HepG2 (cell line): ENCODE data around the gene LBX2. TPM values are rescaled to one million over a fixed set of nuclear protein-coding genes. Genes with fewer than 3 reads are reported as not detected.

Experiments used
- ATAC-seq: fragments of 200-7000 bp; cut with Tn5 transposase; 3 replicates; pipeline ENCODE4 v1.9.1; 2020; ENCODE audit warnings: mild to moderate bottlenecking, moderate library complexity
- BruUV-seq: library from RNA; stranded (reverse); fragments of 400-500 nt; replicated peaks from 2 replicates; lab custom pipeline; 2021; lab: Mats Ljungman, UMichigan
- CTCF ChIA-PET: fragments of 300-600 bp; formaldehyde crosslinking; extraction: SDS; loops from one replicate; lab custom pipeline; 2021; ENCODE audit warnings: low total read pairs, inconsistent platforms, low intra/inter-chr PET ratio; lab: Yijun Ruan, JAX
- POLR2A ChIA-PET: fragments of 350-600 bp; sonication (Branson Sonifier 250); formaldehyde crosslinking; loops from one replicate; lab custom pipeline; 2020; ENCODE audit warnings: antibody characterized with exemption, inconsistent platforms; lab: Yijun Ruan, JAX
- DNase-seq: peaks from one replicate; pipeline ENCODE4 v3.0.0-alpha.2; 2015; ENCODE audit warnings: low spot score
- FAIRE-seq: peaks from 3 replicates; lab custom pipeline; 2011; peaks lifted over from hg19 to GRCh38; lab: Jason Lieb, UNC
- H2AFZ ChIP-seq: one replicate; pipeline ENCODE4 v1.6.1; 2011; ENCODE audit warnings: low read length, inconsistent platforms
- H3K27ac ChIP-seq: fragments of 300-600 bp; 3 replicates; pipeline ENCODE4 v1.8.0; 2011; ENCODE audit warnings: mixed run types, mild to moderate bottlenecking, mixed read lengths, low read length, inconsistent platforms; ENCODE audit not compliant: insufficient read depth; ENCODE audit errors: extremely low read length
- H3K27me3 ChIP-seq, 2 experiments: fragments of 200-600 bp in 1 of 2; 2 replicates in 1 of 2; 3 replicates in 1 of 2; pipeline versions ENCODE4 v1.6.0 to v1.8.0; 2011; ENCODE audit warnings: low read length in 2 of 2, mild to moderate bottlenecking in 2 of 2, moderate library complexity in 2 of 2, inconsistent platforms in 1 of 2; ENCODE audit not compliant: insufficient read depth in 2 of 2, control insufficient read depth in 1 of 2
- H3K36me3 ChIP-seq, 2 experiments: fragments of 200-600 bp in 1 of 2; replicated peaks in 1 of 2; 2 replicates in 1 of 2; 3 replicates in 1 of 2; pipeline versions ENCODE4 v1.5.1 to v1.8.0; 2011; ENCODE audit warnings: low read length in 2 of 2, inconsistent platforms in 1 of 2; ENCODE audit not compliant: insufficient read depth in 2 of 2, control insufficient read depth in 1 of 2
- H3K4me1 ChIP-seq: 2 replicates; pipeline ENCODE4 v1.5.1; 2012; ENCODE audit warnings: low read length, inconsistent platforms; ENCODE audit not compliant: insufficient read depth
- H3K4me2 ChIP-seq: 2 replicates; pipeline ENCODE4 v1.6.0; 2011; ENCODE audit warnings: low read depth, low read length, inconsistent platforms
- H3K4me3 ChIP-seq, 3 experiments: fragments of 200-600 bp in 1 of 3; sonication (generic), shearing (Covaris generic) in 1 of 3; replicated peaks in 1 of 3; 2 replicates each; pipeline ENCODE4 v1.5.1; 2011 to 2016; ENCODE audit warnings: low read length in 3 of 3, inconsistent platforms in 2 of 3, low read depth in 2 of 3, mild to moderate bottlenecking in 2 of 3, control low read depth in 1 of 3, mixed read lengths in 1 of 3; ENCODE audit not compliant: insufficient read depth in 1 of 3
- H3K79me2 ChIP-seq: one replicate; pipeline ENCODE4 v1.6.1; 2011; ENCODE audit warnings: low read length, inconsistent platforms; ENCODE audit not compliant: insufficient read depth
- H3K9ac ChIP-seq: 2 replicates; pipeline ENCODE4 v1.6.0; 2011; ENCODE audit warnings: mild to moderate bottlenecking, low read depth, low read length, inconsistent platforms; ENCODE audit not compliant: insufficient read depth
- H3K9me3 ChIP-seq: 2 replicates; pipeline ENCODE4 v1.5.1; 2012; ENCODE audit warnings: mild to moderate bottlenecking, low read length
- H4K20me1 ChIP-seq: 2 replicates; pipeline ENCODE4 v1.6.0; 2011; ENCODE audit warnings: inconsistent platforms, mild to moderate bottlenecking, low read length, moderate library complexity; ENCODE audit not compliant: insufficient read depth
- DNMT1 ChIP-seq: sonication (generic); formaldehyde crosslinking; IDR thresholded peaks from 2 replicates; pipeline ENCODE4 v1.5.1; 2020; ENCODE audit warnings: mild to moderate bottlenecking, missing genetic modification reagents
- EP300 ChIP-seq, 3 experiments: sonication (generic) in 1 of 3; formaldehyde crosslinking in 1 of 3; IDR thresholded peaks; 2 replicates each; pipeline versions ENCODE4 v1.5.1 to v1.6.1; 2011 to 2020; ENCODE audit warnings: low read depth in 2 of 3, low read length in 2 of 3, borderline replicate concordance in 1 of 3, improper control_type of control experiment in 1 of 3, mild to moderate bottlenecking in 1 of 3, missing genetic modification reagents in 1 of 3, moderate library complexity in 1 of 3
- HMGXB4 ChIP-seq, 2 experiments: sonication (generic) in 1 of 2; formaldehyde crosslinking in 1 of 2; IDR thresholded peaks; 2 replicates each; pipeline versions ENCODE4 v1.4.0 to v1.6.1; 2018 to 2020; ENCODE audit warnings: missing genetic modification reagents in 2 of 2, borderline replicate concordance in 1 of 2, low read depth in 1 of 2, mild to moderate bottlenecking in 1 of 2, missing biosample characterization in 1 of 2
- KLF13 ChIP-seq: sonication (generic); formaldehyde crosslinking; IDR thresholded peaks from 2 replicates; pipeline ENCODE4 v1.4.0; 2020; ENCODE audit warnings: mild to moderate bottlenecking, missing genetic modification reagents
- KLF15 ChIP-seq: sonication (generic); formaldehyde crosslinking; IDR thresholded peaks from 2 replicates; pipeline ENCODE4 v1.8.1; 2023; ENCODE audit warnings: borderline replicate concordance, mild to moderate bottlenecking, inconsistent platforms, missing genetic modification reagents, mixed read lengths
- NAIF1 ChIP-seq: sonication (generic); formaldehyde crosslinking; IDR thresholded peaks from 2 replicates; pipeline ENCODE4 v1.5.0; 2020; ENCODE audit warnings: mild to moderate bottlenecking, missing genetic modification reagents, borderline replicate concordance
- POGZ ChIP-seq: sonication (generic); formaldehyde crosslinking; IDR thresholded peaks from 2 replicates; pipeline ENCODE4 v1.4.0; 2020; ENCODE audit warnings: mild to moderate bottlenecking, missing genetic modification reagents
- SMAD1 ChIP-seq: sonication (generic); formaldehyde crosslinking; IDR thresholded peaks from 2 replicates; pipeline ENCODE4 v1.4.0; 2020; ENCODE audit warnings: missing genetic modification reagents, low read depth, mild to moderate bottlenecking, borderline replicate concordance
- SOX13 ChIP-seq, 3 experiments: fragments of 450-650 bp in 1 of 3; sonication (generic) in 1 of 3; formaldehyde crosslinking in 1 of 3; IDR thresholded peaks in 2 of 3; conservative IDR thresholded peaks in 1 of 3; 2 replicates each; pipeline versions ENCODE4 v1.5.0 to v1.6.1; 2016 to 2020; ENCODE audit warnings: antibody characterized with exemption in 1 of 3, mild to moderate bottlenecking in 1 of 3, missing compliant biosample characterization in 1 of 3, missing genetic modification reagents in 1 of 3, moderate library complexity in 1 of 3
- ZBTB49 ChIP-seq: sonication (generic); formaldehyde crosslinking; IDR thresholded peaks from 2 replicates; pipeline ENCODE4 v1.4.0; 2020; ENCODE audit warnings: missing genetic modification reagents, borderline replicate concordance
- ZFP36 ChIP-seq: fragments of 150-350 bp; IDR thresholded peaks from 2 replicates; pipeline ENCODE4 v1.6.1; 2018; ENCODE audit warnings: borderline replicate concordance, low read length, low read depth; ENCODE audit not compliant: partially characterized antibody
- ZMAT3 ChIP-seq: sonication (generic); formaldehyde crosslinking; conservative IDR thresholded peaks from 2 replicates; pipeline ENCODE4 v1.7.0; 2021; ENCODE audit warnings: missing genetic modification reagents
- ZNF34 ChIP-seq: sonication (generic); formaldehyde crosslinking; IDR thresholded peaks from 2 replicates; pipeline ENCODE4 v1.4.0; 2020; ENCODE audit warnings: mild to moderate bottlenecking, missing genetic modification reagents, borderline replicate concordance
- ZNF563 ChIP-seq: sonication (generic); formaldehyde crosslinking; IDR thresholded peaks from 2 replicates; pipeline ENCODE4 v1.8.0; 2022; ENCODE audit warnings: mild to moderate bottlenecking, moderate library complexity, missing genetic modification reagents
- ZNF614 ChIP-seq: IDR thresholded peaks from 2 replicates; pipeline ENCODE4 v1.6.1; 2018; ENCODE audit warnings: missing biosample characterization, missing genetic modification reagents, inconsistent platforms, borderline replicate concordance
- ZNF724P ChIP-seq: sonication (generic); formaldehyde crosslinking; IDR thresholded peaks from 2 replicates; pipeline ENCODE4 v1.8.0; 2022; ENCODE audit warnings: missing genetic modification reagents, borderline replicate concordance
- ZSCAN25 ChIP-seq: sonication (generic); formaldehyde crosslinking; IDR thresholded peaks from 2 replicates; pipeline ENCODE4 v1.8.0; 2022; ENCODE audit warnings: mild to moderate bottlenecking, missing genetic modification reagents
- WGBS: methylation state at CpG from one replicate; pipeline ENCODE4 v1.1.6; 2017; ENCODE audit warnings: low lambda C conversion rate; 5-methylcytosine and 5-hydroxymethylcytosine counted together
- in situ Hi-C: cut with HindIII; loops from 2 replicates; pipeline ENCODE4 v1.10.0; 2017; ENCODE audit warnings: low pct_unique_long_range_greater_than_20kb; ENCODE audit not compliant: extremely low pct_ligation_motif_present
- intact Hi-C: fragments of 100-400 bp; cut with micrococcal nuclease; formaldehyde crosslinking; loops from one replicate; pipeline ENCODE4 v1.10.0; 2022; ENCODE audit not compliant: unreplicated experiment
- polyA plus RNA-seq, 8 experiments: library from polyadenylated mRNA; depleted of rRNA in 3 of 8; stranded (reverse) in 7 of 8; unstranded in 1 of 8; fragments of >200 nt; fragmentation: Illumina TruSeq in 4 of 8; extraction: Trizol in 4 of 8; gene quantifications; 2 replicates each; pipeline versions ENCODE4 v1.2.1 to v1.2.3, GENCODE V29; 2011 to 2016; ENCODE audit warnings: low read depth in 4 of 8, missing spikeins in 1 of 8, mixed read lengths in 1 of 8; ENCODE audit not compliant: insufficient read depth in 1 of 8
- total RNA-seq, 5 experiments: library from RNA; depleted of rRNA; stranded (reverse); fragments of >200 nt; fragmentation: Illumina TruSeq; extraction: Trizol; gene quantifications; 2 replicates each; pipeline ENCODE4 v1.2.3, GENCODE V29; 2016; ENCODE audit warnings: low read depth in 1 of 5

The LBX2 gene
- total and polyA plus RNA-seq, 2 of the 13 experiments (the other 11 are each of a cell fraction or from before 2014, with no cell fraction given) = 6.4 to 8.1 TPM

GRCh38 chr2:74488643-74489481 is 10.5 kb downstream of the LBX2 start:
- H3K4me1 ChIP-seq = peaks cover 77% of the 10 kb centered on the region
- peak; percentile 93 for DNase-seq
- H3K36me3 ChIP-seq = peaks cover 34 to 44% of the 10 kb centered on the region in 2 experiments
- H3K4me3 ChIP-seq = peak overlapping the region in 1 of 3 experiments; percentile 18; a peak in 2 of 6 replicates
- ATAC-seq = peak; percentile 83
- H3K4me2 ChIP-seq = peak overlapping the region; percentile 48
- 20% methylated on average over 9 of the region's 9 CpGs for WGBS
- peak overlapping the region; percentile 84 for H3K27ac ChIP-seq
- no peaks in the 10 kb centered on the region for H4K20me1 ChIP-seq
- in situ Hi-C loops (no loop called here), intact Hi-C loops (loop anchor here (1.0 kb wide), 1 partner anchor 8 kb away; no protein-coding TSS in a partner anchor)
- peak; percentile 99 for FAIRE-seq
- H2AFZ ChIP-seq = no peak overlapping the region
- peaks cover 4% of the 10 kb centered on the region for H3K79me2 ChIP-seq
- H3K27me3 ChIP-seq = no peaks in the 10 kb centered on the region
- H3K9me3 ChIP-seq = no peaks in the 10 kb centered on the region
- BruUV-seq = TSS peak; percentile 48
- ChIA-PET POLR2A (interaction anchor here (0.7 to 20.6 kb wide), 13 partner anchors 8 to 563 kb away, joined by 3 to 795 read pairs (median 11); partner anchors contain the start of genes AUP1, DQX1, HTRA2 and INO80B), CTCF (interaction anchor here (1.3 kb wide), 1 partner anchor 13 kb away, joined by 5 read pairs; no protein-coding TSS in a partner anchor)
- peak overlapping the region; percentile 32 for H3K9ac ChIP-seq
- TF ChIP-seq EP300 (IDR thresholded peaks at IDR 0.05; ENCODE audit: low read depth in 2 of 2, low read length in 2 of 2) (peak; percentile 92 to 98), EP300 (CRISPR knock-in tag; IDR thresholded peaks at IDR 0.05; ENCODE audit: borderline replicate concordance) (peak; percentile 92), ZNF614 (CRISPR knock-in tag) (peak; percentile 64; the same call in 1 of the 2 replicates), ZFP36 (no peak), SOX13 (IDR thresholded peaks at IDR 0.05) (peak; percentile 81), SOX13 (CRISPR knock-in tag; conservative IDR thresholded peaks at IDR 0.05 in 1 of 2, IDR thresholded peaks at IDR 0.05 in 1 of 2) (peak in 1 of 2 experiments; percentile 90; a peak in 2 of 4 replicates), KLF15 (CRISPR knock-in tag) (no peak), ZNF34 (CRISPR knock-in tag) (no peak), SMAD1 (CRISPR knock-in tag) (no peak), NAIF1 (CRISPR knock-in tag) (no peak), DNMT1 (CRISPR knock-in tag) (no peak), ZMAT3 (CRISPR knock-in tag) (no peak), ZSCAN25 (CRISPR knock-in tag) (peak; percentile 79), ZNF563 (CRISPR knock-in tag) (no peak), ZBTB49 (CRISPR knock-in tag) (no peak), POGZ (CRISPR knock-in tag) (0 out of 2 replicates have a peak, but pooled peaks have one; percentile 46), HMGXB4 (CRISPR knock-in tag; IDR thresholded peaks at IDR 0.05; ENCODE audit: borderline replicate concordance in 1 of 2, low read depth in 1 of 2) (no peak), ZNF724P (no peak), KLF13 (CRISPR knock-in tag) (no peak)
